ENCODE results near the gene MATK. TPM values are rescaled to one million over a fixed set of nuclear protein-coding genes. Genes with fewer than 3 reads are reported as not detected.

MATK gene
- total RNA-seq, 2 donors from 2014 or later = 0.66 to 1.2 TPM

- Histone ChIP-seq H3K4me3 (no peak overlapping the region), H3K4me1 (peaks cover 9% of the 10 kb centered on the region), H3K27me3 (no peaks in the 10 kb centered on the region), H3K27ac (no peak overlapping the region), H3K9me3 (no peaks in the 10 kb centered on the region), H3K36me3 (no peaks in the 10 kb centered on the region), H3K9ac (ENCODE audit: low read depth in 2 of 2, low read length in 2 of 2) (no peak overlapping the region)
- TF ChIP-seq, protein P1, sequence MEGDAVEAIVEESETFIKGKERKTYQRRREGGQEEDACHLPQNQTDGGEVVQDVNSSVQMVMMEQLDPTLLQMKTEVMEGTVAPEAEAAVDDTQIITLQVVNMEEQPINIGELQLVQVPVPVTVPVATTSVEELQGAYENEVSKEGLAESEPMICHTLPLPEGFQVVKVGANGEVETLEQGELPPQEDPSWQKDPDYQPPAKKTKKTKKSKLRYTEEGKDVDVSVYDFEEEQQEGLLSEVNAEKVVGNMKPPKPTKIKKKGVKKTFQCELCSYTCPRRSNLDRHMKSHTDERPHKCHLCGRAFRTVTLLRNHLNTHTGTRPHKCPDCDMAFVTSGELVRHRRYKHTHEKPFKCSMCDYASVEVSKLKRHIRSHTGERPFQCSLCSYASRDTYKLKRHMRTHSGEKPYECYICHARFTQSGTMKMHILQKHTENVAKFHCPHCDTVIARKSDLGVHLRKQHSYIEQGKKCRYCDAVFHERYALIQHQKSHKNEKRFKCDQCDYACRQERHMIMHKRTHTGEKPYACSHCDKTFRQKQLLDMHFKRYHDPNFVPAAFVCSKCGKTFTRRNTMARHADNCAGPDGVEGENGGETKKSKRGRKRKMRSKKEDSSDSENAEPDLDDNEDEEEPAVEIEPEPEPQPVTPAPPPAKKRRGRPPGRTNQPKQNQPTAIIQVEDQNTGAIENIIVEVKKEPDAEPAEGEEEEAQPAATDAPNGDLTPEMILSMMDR (IDR thresholded peaks at IDR 0.05) = no peak
- DNase-seq = no peak
- intact Hi-C loops (cut with DNase I) = no loop called here
Observed at GRCh38 chr19:3730457-3730958, 55.7 kb downstream of the MATK start.

Other genes starting within 250 kb of the MATK start
- gene TEKTIP1, start 247.2 kb downstream of the MATK start, total RNA-seq = 1 to 10 TPM; 1.5 to 4.7 TPM
- 10 to 100 TPM; 28.4 to 54.3 TPM for gene MFSD12, start 228.8 kb downstream of the MATK start, total RNA-seq
- 100 to 1,000 TPM in 1 of 2 donors, 10 to 100 TPM in 1; 87.9 to 118 TPM for gene HMG20B, start 213.4 kb downstream of the MATK start, total RNA-seq
- 1 to 10 TPM in 1 of 2 donors, under 1 TPM in 1; 0.40 to 1.1 TPM for gene GIPC3, start 200.9 kb downstream of the MATK start, total RNA-seq
- gene TBXA2R, start 179.5 kb downstream of the MATK start, total RNA-seq = 1 to 10 TPM; 1.5 to 1.7 TPM
- 10 to 100 TPM; 12.0 to 35.1 TPM for gene CACTIN, start 159.6 kb downstream of the MATK start, total RNA-seq
- gene PIP5K1C, start 85.9 kb downstream of the MATK start, total RNA-seq = 10 to 100 TPM; 22.8 to 31.2 TPM
- gene TJP3, start 78.0 kb downstream of the MATK start, total RNA-seq = 100 to 1,000 TPM; 268 to 296 TPM
- 10 to 100 TPM; 21.0 to 29.3 TPM for gene APBA3, start 24.7 kb downstream of the MATK start, total RNA-seq
- gene MRPL54, start 23.7 kb downstream of the MATK start, total RNA-seq = 10 to 100 TPM; 73.7 to 86.9 TPM
- not detected for gene RAX2, start 14.2 kb downstream of the MATK start, total RNA-seq
- not detected for gene ZFR2, start 82.7 kb upstream of the MATK start, total RNA-seq
- 1 to 10 TPM in 1 of 2 donors, under 1 TPM in 1; 0.12 to 1.0 TPM for gene ATCAY, start 94.3 kb upstream of the MATK start, total RNA-seq
- gene NMRK2, start 146.7 kb upstream of the MATK start, total RNA-seq = under 1 TPM in 1 of 2 donors, not detected in 1; 0.27 TPM
- gene DAPK3, start 184.7 kb upstream of the MATK start, total RNA-seq = 10 to 100 TPM; 53.7 to 74.3 TPM
- gene EEF2, start 199.1 kb upstream of the MATK start, total RNA-seq = 1,000 to 10,000 TPM; 2,109 to 2,241 TPM
- 10 to 100 TPM; 29.9 to 31.5 TPM for gene PIAS4, start 221.4 kb upstream of the MATK start, total RNA-seq